Jurkat, Clone E6-1 (cell line): ENCODE data around the gene PDF. TPM values are rescaled to one million over a fixed set of nuclear protein-coding genes. Genes with fewer than 3 reads are reported as not detected.
A peak's percentile ranks its signal among the peaks of the same experiment; 100 is the strongest.
"Not testable (repeated sequence)": the region's sequence is repeated elsewhere in the genome, so short reads cannot be mapped to it uniquely, and the experiment has no call there.

ENCODE experiments used
- DNase-seq: peaks from one replicate; pipeline ENCODE4 v3.0.0-alpha.2; 2011; ENCODE audit warnings: low read depth, low spot score
- H3K4me3 ChIP-seq: 2 replicates; pipeline ENCODE4 v1.5.1; 2011; ENCODE audit warnings: mild to moderate bottlenecking, low read length, control low read depth, moderate library complexity
- polyA plus RNA-seq: library from polyadenylated mRNA; unstranded; fragments of >200 nt; gene quantifications from one replicate; pipeline ENCODE4 v1.2.1, GENCODE V29; 2012; ENCODE audit warnings: missing spikeins; ENCODE audit not compliant: insufficient read length, insufficient read depth

Gene PDF
- 23.9 TPM for polyA plus RNA-seq

DNA sequence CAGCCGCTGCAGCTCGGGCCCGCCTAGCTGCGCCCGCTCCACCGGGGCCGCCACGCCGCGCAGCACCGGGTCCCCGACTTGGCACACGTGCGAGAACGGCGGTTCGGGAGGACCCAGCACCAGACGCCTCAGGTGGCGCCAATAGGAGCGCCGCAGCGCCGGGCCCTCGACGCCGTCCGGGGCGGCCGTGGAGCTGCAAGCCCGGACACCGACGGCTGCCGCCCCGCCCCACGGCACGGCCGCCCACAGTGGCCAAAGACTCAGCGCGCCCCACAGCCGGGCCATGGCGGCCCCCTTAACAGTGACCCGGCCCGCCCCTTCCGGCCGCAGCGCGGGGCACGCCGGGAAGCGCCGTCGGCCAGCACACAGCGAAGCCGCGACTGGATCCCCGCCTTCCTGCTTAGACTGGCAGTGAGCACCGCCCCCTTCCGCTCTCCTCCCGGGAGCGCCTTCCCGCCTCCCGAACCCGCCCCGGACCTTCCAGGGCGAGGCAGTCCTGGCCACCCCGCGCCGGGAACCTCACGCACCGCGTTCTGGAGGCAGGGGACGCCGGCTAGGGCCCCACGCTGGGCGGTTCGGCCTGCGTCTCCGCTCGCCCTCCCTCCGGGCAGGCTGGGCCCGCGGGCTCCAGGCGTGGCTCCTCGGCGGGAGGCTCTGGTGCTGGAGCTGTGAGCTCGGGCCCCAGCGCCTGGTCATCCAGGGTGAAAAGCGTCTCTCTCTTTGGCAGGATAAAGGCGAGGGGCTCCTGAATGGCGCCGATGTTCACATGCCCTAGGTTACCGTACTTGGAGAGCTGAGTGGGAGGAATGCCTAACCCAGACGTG is at the start of gene PDF:
PDF (minus strand) TSS at position 303 of the 824 bp plus-strand sequence; CDS start at position 285, 18 bp downstream.
- peak within 1 kb of the TSS; percentile 87 for H3K4me3 ChIP-seq
- peak; percentile 81 for DNase-seq

DNA sequence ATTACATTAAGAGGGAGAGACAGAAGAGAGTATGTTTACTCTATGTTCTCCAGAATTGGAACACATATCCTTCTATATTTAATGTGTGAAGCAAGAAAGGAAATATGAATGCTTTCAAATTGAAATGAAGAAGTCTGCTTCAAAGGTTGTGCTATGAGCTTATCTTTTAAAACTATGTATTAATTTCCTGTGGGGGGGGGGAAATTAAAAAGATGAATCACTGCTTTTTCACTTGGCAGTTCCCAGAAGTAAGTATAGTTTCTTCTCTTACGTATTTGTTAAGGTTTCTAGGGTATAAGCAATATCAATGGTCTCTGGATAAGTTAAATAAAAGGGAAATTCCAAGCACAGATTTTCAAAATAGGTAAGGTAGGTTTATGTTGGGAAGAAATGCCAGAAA is 48.4 kb upstream of the PDF start:
- no peak for DNase-seq
- no peak overlapping the region for H3K4me3 ChIP-seq

DNA sequence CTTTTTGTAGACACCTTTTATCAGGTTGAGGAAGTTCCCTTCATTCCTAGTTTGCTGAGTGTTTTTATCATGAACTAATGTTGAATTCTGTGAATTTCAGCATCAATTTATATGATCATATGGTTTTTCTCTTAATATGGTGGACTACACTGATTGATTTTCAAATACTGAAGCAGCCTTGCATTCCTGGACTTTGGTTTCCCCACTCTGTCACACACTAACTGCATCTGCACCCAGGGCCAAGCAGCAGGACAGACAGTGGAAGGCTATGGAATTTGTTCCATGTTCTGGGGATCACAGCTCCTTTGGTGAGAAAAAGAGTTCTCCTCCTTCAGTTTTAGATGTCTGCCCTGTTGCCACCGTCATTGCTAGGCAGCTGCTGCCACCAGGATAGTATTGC is 47.6 kb upstream of the PDF start:
- no peak for DNase-seq
- H3K4me3 ChIP-seq, result no peak overlapping the region

DNA sequence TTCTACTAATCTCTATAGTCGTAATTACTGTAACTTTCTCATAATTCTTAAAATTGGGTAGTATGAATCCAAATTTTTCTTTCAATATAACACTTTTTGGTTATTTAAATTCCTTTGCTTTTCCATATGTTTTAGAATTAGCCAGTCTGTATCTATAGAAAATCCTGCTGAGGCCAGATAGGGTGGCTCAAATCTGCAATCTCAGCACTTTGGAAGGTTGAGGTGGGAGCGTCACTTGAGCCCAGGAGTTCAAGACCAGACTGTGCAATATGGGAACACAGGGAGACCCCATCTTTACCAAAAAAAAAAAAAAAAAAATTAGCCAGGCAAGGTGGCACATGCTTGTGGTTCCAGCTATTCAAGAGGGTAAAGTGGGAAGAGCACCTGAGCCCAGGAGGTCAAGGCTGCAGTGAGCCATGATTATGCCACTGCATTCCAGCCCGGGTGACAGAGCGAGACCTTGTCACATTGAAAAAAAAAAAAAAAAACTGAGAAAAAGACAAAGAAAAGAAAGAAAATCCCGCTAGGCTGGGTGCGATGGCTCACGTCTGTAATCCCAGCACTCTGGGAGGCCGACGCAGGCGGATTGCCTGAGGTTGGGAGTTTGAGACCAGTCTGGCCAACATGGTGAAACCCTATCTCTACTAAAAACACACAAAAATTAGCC is 46.1 kb upstream of the PDF start:
- no peak for DNase-seq
- no peak overlapping the region for H3K4me3 ChIP-seq

GRCh38 chr16:69373019-69373418 is 42.6 kb upstream of the PDF start:
- no peak overlapping the region for H3K4me3 ChIP-seq
- no peak for DNase-seq

DNA sequence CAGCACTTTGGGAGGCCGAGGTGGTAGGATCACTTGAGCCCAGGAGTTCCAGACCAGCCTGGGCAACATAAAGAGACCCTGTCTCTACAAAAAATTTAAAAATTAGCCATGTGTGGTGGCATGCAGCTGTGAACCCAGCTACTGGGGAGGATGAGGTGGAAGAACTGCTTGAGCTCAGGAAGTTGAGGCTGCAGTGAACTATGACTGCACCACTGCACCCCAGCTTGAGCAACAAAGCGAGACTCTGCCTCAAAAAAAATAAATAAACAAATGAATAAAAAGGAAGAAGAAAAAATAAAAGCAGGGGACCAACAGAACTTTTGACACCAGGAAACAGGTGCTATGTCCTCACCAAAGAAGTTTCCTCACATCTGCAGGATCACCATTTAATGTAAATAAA is 41.2 kb upstream of the PDF start:
- DNase-seq, result peak; percentile 64
- H3K4me3 ChIP-seq, result no peak overlapping the region

DNA sequence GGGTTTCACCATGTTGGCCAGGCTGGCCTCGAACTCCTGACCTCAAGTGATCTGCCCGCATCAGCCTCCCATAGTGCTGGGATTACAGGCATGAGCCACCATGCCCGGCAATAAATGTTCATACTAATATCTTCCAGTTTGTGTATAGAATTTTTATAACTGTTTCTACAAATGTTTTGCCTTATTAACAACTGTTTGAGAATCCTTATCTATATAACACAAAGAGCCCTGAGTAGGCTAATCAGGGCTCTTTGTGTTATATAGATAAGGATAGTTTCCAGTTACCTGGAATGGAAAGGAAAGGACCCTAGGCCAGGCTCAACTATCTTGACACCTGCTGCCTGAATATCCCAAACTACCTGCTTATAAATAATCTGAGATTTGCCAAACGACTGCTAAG is 38.5 kb upstream of the PDF start:
- DNase-seq, result no peak

GRCh38 chr16:69367980-69368379 is 37.6 kb upstream of the PDF start:
- no peak for DNase-seq
- H3K4me3 ChIP-seq, result no peak overlapping the region

More for the DNA sequence above, 38.5 kb upstream of the PDF start:
- H3K4me3 ChIP-seq, result no peak overlapping the region

DNA sequence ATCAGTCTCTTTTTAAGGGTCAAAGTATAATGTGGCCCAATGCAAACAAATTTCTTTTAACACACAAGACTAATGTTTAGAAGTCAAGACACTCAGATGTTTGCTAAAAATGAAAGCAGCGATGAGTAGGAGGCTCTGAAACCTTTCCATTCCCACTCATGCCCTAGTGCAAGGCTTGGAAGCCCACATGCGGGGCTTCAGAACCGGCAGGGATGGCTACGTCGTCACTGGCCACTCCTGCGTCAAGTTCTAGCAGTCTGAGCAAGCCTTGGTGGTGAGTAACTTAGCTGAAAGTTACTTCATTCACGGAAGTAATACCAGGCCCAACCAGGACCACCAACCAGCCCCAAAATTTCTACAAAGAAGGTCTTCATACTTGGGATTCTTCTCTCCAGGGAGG is 36.0 kb upstream of the PDF start:
- no peak for DNase-seq
- no peak overlapping the region for H3K4me3 ChIP-seq

- no peak overlapping the region for H3K4me3 ChIP-seq
- DNase-seq, result no peak
Measured at GRCh38 chr16:69365901-69366300, 35.5 kb upstream of the PDF start.

DNA sequence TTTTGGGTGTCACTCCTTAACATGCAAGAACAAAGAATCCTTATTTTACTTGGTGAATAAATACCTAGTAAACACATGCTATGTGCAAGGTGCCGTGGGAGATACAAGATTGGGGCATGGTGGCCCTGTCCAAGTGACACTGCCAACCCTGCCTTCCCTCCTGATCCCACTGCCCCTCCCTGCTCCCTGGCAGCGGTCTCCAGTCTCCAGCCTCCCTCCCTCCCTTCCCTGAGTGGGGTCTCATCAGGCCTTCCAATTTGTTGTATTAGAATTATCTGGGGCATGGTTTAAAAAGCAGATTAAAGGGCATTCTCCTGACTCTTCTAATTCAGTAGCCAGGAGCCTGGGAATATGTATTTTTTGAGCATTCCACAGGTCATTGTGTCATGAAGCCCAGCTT is 33.7 kb upstream of the PDF start:
- H3K4me3 ChIP-seq, result no peak overlapping the region
- DNase-seq, result no peak

- DNase-seq, result no peak
- H3K4me3 ChIP-seq, result no peak overlapping the region
Measured at GRCh38 chr16:69363281-69363717, 32.9 kb upstream of the PDF start.

DNA sequence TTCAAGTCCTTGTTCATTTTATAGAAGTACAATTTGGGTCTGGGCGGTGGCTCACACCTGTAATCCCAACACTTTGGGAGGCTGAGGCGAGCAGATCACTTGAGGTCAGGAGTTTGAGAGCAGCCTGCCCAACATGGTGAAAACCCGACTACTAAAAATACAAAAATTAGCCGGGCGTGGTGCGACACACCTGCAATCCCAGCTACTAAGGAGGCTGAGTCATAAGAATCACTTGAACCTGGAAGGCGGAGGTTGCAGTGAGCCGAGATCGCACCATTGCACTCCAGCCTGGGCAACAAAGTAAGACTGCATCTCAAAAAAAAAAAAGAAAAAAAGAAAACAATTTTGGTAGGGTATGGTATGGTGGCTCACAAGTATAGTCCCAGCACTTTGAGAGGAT is 29.7 kb upstream of the PDF start:
- H3K4me3 ChIP-seq, DNase-seq: not testable (repeated sequence)

- no peak within 1 kb of the TSS for H3K4me3 ChIP-seq
- no peak for DNase-seq
Measured at GRCh38 chr16:69351309-69352027, 21.1 kb upstream of the PDF start, which contains the start of gene TMED6. TSS of gene TMED6 (minus strand) at chr16:69351786. CDS start at chr16:69351753, 33 bp downstream.

DNA sequence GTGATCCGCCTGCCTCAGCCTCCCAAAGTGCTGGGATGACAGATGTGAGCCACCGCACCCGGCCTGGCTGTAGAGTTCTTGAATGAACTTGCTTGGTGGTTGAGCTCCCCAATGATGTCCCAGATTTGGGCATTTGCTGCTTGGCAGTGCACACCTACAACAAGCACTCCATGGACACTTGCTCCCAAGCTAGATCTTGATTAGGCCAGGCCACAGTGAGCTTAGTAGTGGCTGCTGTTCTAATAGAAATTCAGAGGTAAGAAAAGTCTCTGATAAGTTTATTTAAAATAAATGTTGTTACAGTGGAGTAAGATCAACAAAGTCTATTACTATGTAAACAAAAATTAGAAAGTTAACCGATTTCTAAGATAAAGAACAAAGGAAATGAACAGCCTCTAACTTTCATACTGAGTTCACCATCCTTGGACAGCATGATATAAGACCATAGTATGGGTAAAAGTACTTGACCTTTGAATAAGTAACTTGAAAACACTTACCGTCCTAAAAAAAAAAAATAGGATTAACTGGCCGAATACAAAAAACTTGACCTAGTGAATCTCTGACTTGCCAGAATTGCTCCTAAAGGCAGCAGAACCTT is 20.2 kb upstream of the PDF start:
- DNase-seq, result no peak
- H3K4me3 ChIP-seq, result no peak overlapping the region

- no peak for DNase-seq
- H3K4me3 ChIP-seq, result no peak overlapping the region
Measured at GRCh38 chr16:69349536-69349935, 19.1 kb upstream of the PDF start.

GRCh38 chr16:69348222-69348621 is 17.8 kb upstream of the PDF start:
- DNase-seq, result no peak
- no peak overlapping the region for H3K4me3 ChIP-seq

GRCh38 chr16:69346683-69347082 is 16.3 kb upstream of the PDF start:
- DNase-seq, result no peak
- no peak overlapping the region for H3K4me3 ChIP-seq

DNA sequence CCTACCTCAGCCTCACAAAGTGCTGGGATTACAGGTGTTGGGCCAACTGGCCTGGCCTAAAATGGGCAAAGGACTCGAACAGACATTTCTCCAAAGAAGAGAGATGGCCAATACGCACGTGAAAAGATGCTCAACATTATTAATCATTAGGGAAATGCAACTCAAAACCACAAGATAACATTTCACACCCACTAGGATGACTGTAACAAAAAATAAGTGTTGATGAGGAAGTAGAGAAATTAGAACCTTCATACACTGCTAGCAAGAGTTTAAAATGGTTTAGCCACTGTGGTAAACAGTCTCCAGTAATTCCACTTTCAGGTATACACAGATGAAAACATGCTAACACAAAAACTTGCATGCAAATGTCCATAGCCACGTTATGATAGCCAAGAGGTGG is 15.5 kb upstream of the PDF start:
- H3K4me3 ChIP-seq, result no peak overlapping the region
- DNase-seq, result no peak
